Measurements from ENCODE around the gene FAHD1. TPM values are rescaled to one million over a fixed set of nuclear protein-coding genes. Genes with fewer than 3 reads are reported as not detected.

Gene FAHD1
- total RNA-seq (2014; rRNA removed; shearing (Covaris generic)), result 53.8 and 64.0 TPM in 2 replicates

GRCh38 chr16:1826691-1827573 lies at the start of gene FAHD1, which contains the start of gene HAGH:
FAHD1 (plus strand) TSS chr16:1827206; CDS start chr16:1827239, 33 bp downstream.
HAGH (minus strand) TSS chr16:1826825; CDS start chr16:1826787, 38 bp downstream.
- DNase-seq (ENCODE audit: low read depth), result peak; percentile 89

GRCh38 chr16:1777375-1778199 lies 49.4 kb upstream of the FAHD1 start:
- DNase-seq (ENCODE audit: low read depth), result no peak

- DNase-seq (ENCODE audit: low read depth), result no peak
Measured at GRCh38 chr16:1778200-1779179, 48.5 kb upstream of the FAHD1 start.

- DNase-seq (ENCODE audit: low read depth), result no peak
Measured at GRCh38 chr16:1779234-1779701, 47.7 kb upstream of the FAHD1 start.

- DNase-seq (ENCODE audit: low read depth), result no peak
Measured at GRCh38 chr16:1779741-1780676, 47.0 kb upstream of the FAHD1 start.

DNA sequence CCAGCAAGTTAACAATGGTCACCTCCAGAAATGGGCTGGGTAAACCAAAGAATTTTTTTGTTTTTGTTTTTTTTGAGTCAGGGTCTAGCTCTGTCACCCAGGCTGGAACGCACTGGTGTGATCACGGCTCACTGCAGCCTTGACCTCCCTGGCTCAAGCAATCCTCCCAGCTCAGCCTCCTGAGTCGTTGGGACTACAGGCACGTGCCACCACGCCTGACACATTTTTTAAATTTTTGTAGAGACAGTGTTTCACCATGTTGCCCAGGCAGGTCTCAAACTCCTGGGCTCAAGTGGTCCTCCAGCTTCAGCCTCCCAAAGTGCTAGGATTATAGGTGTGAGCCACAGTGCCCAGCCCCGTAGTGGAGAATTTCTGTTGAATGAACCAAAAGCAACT lies 46.3 kb upstream of the FAHD1 start:
- no peak for DNase-seq (ENCODE audit: low read depth)

DNA sequence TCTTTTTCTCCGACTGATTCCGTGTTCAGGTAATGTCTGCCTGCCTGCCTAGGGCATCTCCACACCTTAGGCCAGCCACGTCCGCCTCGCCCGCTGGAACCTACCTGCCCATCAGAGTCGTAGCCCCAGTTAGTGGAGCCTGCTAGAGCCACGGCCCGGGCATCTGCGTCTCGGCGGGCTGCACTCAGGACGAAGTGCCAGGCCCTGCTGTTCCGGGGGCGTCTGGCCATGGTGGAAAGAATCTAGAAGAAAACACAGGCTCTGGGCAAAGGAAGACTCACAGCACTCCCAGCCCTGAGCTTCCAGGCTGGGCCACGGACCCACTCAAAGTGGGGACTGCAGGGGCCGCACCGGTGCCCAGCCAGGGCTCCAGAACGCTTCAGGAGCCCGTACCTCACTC lies 45.8 kb upstream of the FAHD1 start:
- DNase-seq (ENCODE audit: low read depth), result no peak

DNA sequence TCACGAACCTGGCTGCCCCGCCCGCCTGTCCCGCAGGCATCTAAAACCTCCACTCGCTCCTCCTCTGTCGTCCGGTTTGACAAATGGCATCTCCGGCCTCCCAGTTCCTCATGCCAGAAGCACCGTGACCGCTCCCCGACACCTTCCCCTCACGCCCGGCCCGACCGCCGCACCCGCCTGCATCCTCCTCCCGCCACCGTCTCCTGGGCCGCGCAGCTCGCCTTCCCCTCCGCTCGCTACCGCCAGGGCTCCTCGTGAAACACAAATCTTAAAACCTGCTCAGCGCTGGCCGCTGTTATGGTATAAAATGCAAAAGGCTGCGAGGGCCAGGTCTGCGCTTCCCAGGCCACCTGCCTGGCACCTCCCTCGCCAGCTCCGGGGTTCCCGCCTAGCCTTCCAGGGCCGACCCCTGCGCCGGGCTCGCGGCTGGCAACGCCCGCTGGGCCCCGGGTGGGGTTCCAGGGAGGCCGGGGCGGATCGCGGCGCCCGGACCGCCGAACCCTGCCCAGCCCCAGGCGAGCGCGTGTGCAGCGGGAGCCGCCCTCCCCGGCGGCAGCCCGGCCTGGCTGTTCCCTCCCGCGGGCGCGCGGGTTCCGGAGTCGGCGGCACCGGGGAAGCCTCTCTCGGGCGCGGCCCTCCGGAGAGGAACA lies 45.1 kb upstream of the FAHD1 start:
- peak; percentile 29 for DNase-seq (ENCODE audit: low read depth)

- peak; percentile 100 for DNase-seq (ENCODE audit: low read depth)
Measured at GRCh38 chr16:1782408-1783264, 44.4 kb upstream of the FAHD1 start, which contains the start of the genes NUBP2 and SPSB3. NUBP2 (plus strand) TSS chr16:1782960; CDS start chr16:1783021, 61 bp downstream. SPSB3 (minus strand) TSS chr16:1782571; CDS start chr16:1781483, 1,088 bp downstream.

GRCh38 chr16:1784977-1785845 lies 41.8 kb upstream of the FAHD1 start:
- DNase-seq (ENCODE audit: low read depth), result no peak

- no peak for DNase-seq (ENCODE audit: low read depth)
Measured at GRCh38 chr16:1785846-1786170, 41.2 kb upstream of the FAHD1 start.

- DNase-seq (ENCODE audit: low read depth), result no peak
Measured at GRCh38 chr16:1786242-1787055, 40.6 kb upstream of the FAHD1 start.

- DNase-seq (ENCODE audit: low read depth), result no peak
Measured at GRCh38 chr16:1787056-1787321, 40.0 kb upstream of the FAHD1 start.

DNA sequence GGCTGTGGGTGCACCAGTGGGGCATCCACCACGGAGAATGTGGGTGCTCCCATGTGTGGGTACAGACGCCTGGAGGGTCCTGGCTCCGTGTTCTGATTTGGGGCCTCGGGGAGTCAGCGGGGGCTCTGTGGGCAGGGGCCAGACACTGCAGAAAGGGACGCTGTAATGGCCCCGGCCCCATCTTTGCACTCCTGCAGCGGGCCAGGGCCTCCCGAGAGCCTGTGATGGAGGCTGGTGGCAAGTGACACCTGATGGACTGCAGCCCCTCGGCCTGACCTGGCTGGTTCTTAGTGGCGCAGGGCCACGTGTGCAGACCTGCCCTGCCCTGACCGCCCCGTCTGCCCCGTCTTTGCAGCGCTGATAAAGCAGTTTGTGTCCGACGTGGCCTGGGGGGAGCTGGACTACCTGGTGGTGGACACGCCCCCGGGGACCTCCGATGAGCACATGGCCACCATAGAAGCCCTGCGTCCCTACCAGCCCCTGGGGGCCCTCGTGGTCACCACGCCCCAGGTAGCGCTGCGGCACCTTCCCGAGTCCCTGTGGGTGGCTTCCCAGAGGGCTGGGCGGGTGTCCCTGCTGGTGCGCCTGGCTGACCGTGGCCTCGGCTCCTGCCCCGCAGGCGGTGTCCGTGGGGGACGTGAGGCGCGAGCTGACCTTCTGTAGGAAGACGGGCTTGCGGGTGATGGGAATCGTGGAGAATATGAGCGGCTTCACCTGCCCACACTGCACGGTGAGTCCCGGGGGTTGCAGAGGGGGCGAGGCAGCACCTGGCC lies 39.5 kb upstream of the FAHD1 start:
- no peak for DNase-seq (ENCODE audit: low read depth)

DNA sequence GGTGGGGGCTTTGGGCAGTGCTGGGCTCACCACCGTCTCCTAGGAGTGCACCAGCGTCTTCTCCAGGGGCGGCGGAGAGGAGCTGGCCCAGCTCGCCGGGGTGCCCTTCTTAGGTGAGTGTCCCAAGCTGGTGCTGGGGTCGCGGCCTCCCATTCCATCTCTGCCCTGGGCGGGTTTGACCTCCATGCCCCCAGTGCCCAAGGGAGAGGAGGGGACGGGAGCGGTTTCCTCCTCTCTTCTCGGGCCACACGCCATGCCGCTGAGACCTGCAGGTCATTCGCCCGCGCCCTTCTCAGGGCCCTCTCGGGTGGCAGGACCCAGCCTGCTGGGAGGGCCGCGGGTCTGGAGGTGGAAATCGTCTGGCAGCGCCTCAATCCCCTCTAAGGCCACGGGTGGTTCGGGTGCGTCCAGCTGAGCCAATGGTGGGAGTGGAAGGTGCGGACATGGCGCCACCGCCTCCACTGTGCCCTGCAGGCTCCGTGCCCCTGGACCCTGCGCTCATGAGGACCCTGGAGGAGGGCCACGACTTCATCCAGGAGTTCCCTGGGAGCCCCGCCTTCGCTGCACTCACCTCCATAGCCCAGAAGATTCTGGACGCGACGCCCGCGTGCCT lies 38.8 kb upstream of the FAHD1 start:
- DNase-seq (ENCODE audit: low read depth), result no peak

DNA sequence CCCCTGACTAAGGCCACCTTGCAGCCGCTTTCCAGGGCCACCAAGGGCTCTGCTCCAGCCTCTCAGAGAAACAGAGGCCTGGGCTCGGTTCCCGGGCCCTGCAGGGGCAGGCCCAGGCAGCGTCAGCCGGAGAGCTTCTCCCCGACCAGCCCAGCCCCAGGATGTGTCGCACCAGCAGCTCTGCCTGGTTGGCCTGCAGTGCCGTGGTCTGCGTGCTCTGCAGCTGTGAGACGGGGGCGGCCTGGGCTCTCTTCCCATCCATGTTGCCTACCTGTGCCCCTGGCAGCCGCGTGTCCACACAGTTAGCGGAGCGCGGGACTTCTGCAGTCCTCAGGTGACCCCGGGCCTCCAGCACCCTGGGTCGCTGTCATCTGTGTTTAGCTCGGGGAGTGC lies 38.3 kb upstream of the FAHD1 start:
- DNase-seq (ENCODE audit: low read depth), result no peak

Data from M059J (cell line).